Retinal pigment epithelial cell (primary cell): Measurements from ENCODE around the gene UVRAG.
"Not testable (repeated sequence)": the region's sequence is repeated elsewhere in the genome, so short reads cannot be mapped to it uniquely, and the experiment has no call there.

Source experiments
- DNase-seq: peaks from one replicate; pipeline ENCODE4 v3.0.0-alpha.2; 2010; ENCODE audit warnings: low read depth
- H3K4me3 ChIP-seq: 2 replicates; pipeline ENCODE4 v1.5.1; 2011; ENCODE audit warnings: mild to moderate bottlenecking, low read length, control low read depth, moderate library complexity
- CTCF ChIP-seq: conservative IDR thresholded peaks from 2 replicates; pipeline ENCODE4 v1.5.1; 2011; ENCODE audit warnings: low read depth, low read length, control low read depth, inconsistent platforms

Gene UVRAG

GRCh38 chr11:75868990-75869389 lies 54.0 kb downstream of the UVRAG start:
- no peak for TF ChIP-seq CTCF
- no peak overlapping the region for H3K4me3 ChIP-seq
- DNase-seq = no peak

GRCh38 chr11:75869661-75870455 lies 54.8 kb downstream of the UVRAG start:
- no peak overlapping the region for H3K4me3 ChIP-seq
- DNase-seq = no peak
- no peak for TF ChIP-seq CTCF

- no peak for TF ChIP-seq CTCF
- H3K4me3 ChIP-seq = no peak overlapping the region
- DNase-seq = no peak
Observed at GRCh38 chr11:75872887-75873416, 57.9 kb downstream of the UVRAG start.

- no peak overlapping the region for H3K4me3 ChIP-seq
- DNase-seq = no peak
- no peak for TF ChIP-seq CTCF
Observed at GRCh38 chr11:75873417-75874221, 58.6 kb downstream of the UVRAG start.

GRCh38 chr11:75874684-75875341 lies 59.8 kb downstream of the UVRAG start:
- no peak for DNase-seq
- no peak for TF ChIP-seq CTCF

GRCh38 chr11:75877327-75877726 lies 62.3 kb downstream of the UVRAG start:
- H3K4me3 ChIP-seq, DNase-seq: not testable (repeated sequence)

More at GRCh38 chr11:75874684-75875341, 59.8 kb downstream of the UVRAG start:
- no peak overlapping the region for H3K4me3 ChIP-seq

- H3K4me3 ChIP-seq, DNase-seq: not testable (repeated sequence)
Observed at GRCh38 chr11:75877931-75878330, 62.9 kb downstream of the UVRAG start.
